ENCODE results near the gene CHCHD3.

DNA sequence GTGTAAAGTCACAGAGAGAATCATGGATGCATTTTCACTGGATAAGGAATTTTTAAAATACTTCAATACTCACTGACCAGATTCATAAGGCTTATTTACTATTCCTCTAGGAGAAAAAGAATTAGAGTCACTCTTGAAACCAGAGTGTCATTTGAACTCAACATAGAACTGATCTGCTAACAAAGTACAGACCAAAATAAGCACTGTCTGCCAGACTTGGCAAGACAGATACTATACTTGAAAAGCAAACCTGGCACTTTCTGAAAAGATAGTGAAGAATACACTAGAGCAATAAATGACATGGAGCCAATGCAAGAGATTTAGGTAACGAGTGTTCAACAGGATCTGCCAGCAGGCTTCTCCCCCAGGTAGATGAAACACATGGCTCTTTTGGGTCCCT lies 215.3 kb downstream of the CHCHD3 start:
- TF ChIP-seq, protein P1, sequence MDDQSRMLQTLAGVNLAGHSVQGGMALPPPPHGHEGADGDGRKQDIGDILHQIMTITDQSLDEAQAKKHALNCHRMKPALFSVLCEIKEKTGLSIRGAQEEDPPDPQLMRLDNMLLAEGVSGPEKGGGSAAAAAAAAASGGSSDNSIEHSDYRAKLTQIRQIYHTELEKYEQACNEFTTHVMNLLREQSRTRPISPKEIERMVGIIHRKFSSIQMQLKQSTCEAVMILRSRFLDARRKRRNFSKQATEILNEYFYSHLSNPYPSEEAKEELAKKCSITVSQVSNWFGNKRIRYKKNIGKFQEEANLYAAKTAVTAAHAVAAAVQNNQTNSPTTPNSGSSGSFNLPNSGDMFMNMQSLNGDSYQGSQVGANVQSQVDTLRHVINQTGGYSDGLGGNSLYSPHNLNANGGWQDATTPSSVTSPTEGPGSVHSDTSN (IDR thresholded peaks at IDR 0.05), result no peak
- TF ChIP-seq, protein P2, sequence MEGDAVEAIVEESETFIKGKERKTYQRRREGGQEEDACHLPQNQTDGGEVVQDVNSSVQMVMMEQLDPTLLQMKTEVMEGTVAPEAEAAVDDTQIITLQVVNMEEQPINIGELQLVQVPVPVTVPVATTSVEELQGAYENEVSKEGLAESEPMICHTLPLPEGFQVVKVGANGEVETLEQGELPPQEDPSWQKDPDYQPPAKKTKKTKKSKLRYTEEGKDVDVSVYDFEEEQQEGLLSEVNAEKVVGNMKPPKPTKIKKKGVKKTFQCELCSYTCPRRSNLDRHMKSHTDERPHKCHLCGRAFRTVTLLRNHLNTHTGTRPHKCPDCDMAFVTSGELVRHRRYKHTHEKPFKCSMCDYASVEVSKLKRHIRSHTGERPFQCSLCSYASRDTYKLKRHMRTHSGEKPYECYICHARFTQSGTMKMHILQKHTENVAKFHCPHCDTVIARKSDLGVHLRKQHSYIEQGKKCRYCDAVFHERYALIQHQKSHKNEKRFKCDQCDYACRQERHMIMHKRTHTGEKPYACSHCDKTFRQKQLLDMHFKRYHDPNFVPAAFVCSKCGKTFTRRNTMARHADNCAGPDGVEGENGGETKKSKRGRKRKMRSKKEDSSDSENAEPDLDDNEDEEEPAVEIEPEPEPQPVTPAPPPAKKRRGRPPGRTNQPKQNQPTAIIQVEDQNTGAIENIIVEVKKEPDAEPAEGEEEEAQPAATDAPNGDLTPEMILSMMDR (IDR thresholded peaks at IDR 0.05), result no peak
- TF ChIP-seq RARB (CRISPR knock-in tag; IDR thresholded peaks at IDR 0.05) (no peak), POLR2A (IDR thresholded peaks at IDR 0.05; ENCODE audit: low read length) (no peak), JUNB (IDR thresholded peaks at IDR 0.05) (no peak), HOXB13 (CRISPR knock-in tag; IDR thresholded peaks at IDR 0.05; ENCODE audit: low read depth) (no peak), FOXS1 (CRISPR knock-in tag; IDR thresholded peaks at IDR 0.05) (no peak), ESRRA (IDR thresholded peaks at IDR 0.05; ENCODE audit: borderline replicate concordance, low read length) (no peak)
